CD4-positive, alpha-beta T cell treated with Interleukin-10 for 1 hour (primary cell): ENCODE results near the gene EXOC4.
"Not testable (repeated sequence)": the region's sequence is repeated elsewhere in the genome, so short reads cannot be mapped to it uniquely, and the experiment has no call there.

Experiments used
- DNase-seq: peaks from one replicate; pipeline ENCODE4 v3.0.0-alpha.2; 2020

EXOC4 gene

DNA sequence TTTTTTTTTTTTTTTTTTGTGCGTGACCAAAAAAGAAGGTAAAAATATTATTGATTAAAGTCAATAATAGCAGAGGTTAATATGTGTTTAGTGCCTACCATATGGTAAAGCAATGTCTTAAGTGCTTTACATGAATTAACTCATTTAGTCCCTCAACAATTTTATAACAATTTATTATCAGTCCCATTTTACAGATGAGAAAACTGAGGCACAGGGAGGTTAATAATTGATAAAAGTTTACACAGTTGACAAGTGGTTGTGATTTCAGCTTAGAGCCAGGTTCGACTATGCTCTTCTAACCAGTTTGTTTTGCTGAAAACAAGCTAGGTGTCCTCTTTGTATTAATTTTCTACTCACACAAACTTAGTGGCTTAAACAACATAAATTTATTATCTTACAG is 67.0 kb downstream of the EXOC4 start:
- no peak for DNase-seq

DNA sequence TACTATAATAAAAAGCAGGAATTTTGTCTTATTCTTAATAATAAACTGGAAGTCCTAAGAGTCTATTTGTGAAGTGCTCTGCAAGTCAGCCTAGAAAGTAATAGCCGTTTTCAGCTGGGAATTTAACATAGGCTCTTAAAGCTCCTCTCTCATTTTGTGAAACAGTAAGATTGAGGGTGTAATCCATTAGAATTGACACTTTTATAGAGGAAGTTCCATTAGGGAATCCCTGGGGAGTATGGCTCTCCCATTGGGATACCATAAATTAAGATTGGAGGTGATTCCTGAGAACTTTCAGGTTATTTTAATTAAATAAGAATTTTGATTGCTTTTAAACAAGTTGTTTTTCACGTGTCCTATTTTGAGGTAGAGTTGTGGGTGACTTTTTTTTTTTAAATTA is 68.0 kb downstream of the EXOC4 start:
- DNase-seq = no peak

DNA sequence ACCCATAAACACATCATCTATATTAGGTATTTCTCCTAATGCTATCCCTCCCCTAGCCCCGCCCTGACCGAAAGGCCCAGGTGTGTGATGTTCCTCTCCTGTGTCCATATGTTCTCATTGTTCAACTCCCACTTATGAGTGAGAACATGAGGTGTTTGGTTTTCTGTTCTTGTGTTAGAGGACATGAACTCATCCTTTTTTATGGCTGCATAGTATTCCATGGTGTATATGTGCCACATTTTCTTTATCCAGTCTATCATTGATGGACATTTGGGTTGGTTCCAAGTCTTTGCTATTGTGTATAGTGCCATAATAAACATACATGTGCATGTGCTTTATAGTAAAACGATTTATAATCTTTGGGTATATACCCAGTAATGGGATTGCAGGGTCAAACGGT is 68.5 kb downstream of the EXOC4 start:
- DNase-seq = not testable (repeated sequence)

DNA sequence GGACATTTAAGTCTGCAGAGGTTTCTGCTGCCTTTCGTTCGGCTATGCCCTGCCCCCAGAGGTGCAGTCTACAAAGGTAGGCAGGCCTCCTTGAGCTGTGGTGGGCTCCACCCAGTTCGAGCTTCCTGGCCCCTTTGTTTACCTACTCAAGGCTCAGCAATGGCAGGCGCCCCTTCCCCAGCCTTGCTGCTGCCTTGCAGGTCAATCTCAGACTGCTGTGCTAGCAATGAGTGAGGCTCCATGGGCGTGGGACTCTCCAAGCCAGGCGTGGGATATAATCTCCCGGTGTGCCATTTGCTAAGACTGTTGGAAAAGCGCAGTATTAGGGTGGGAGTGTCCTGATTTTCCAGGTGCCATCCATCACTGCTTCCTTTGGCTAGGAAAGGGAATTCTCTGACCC is 73.9 kb downstream of the EXOC4 start:
- DNase-seq = not testable (repeated sequence)

DNA sequence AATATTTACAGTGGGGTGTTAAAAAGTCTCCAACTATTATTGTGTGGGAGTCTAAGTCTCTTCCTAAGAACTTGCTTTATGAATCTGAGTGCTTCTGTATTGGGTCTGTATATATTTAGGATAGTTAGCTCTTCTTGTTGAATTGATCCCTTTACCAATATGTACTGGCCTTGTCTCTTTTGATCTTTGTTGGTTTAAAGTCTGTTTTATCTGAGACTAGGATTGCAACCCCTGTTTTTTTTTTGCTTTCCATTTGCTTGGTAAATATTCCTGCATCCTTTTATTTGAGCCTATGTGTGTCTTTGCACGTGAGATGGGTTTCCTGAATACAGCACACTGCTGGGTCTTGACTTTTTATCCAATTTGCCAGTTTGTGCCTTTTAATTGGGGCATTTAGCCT is 75.1 kb downstream of the EXOC4 start:
- DNase-seq = not testable (repeated sequence)

DNA sequence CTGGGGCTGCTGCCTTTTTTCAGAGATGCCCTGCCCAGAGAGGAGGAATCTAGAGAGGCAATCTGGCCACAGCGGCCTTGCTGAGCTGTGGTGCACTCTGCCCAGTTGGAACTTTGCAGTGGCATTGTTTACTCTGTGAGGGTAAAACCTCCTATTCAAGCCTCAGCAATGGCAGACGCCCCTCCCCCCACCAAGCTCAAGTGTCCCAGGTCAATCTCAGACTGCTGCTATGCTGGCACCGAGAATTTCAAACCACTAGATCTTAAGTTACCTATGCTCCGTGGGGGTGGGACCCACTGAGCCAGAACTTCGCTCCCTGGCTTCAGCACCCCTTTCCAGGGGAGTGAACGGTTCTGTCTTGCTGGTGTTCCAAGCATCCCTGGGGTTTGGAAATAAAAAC is 77.2 kb downstream of the EXOC4 start:
- DNase-seq = no peak

DNA sequence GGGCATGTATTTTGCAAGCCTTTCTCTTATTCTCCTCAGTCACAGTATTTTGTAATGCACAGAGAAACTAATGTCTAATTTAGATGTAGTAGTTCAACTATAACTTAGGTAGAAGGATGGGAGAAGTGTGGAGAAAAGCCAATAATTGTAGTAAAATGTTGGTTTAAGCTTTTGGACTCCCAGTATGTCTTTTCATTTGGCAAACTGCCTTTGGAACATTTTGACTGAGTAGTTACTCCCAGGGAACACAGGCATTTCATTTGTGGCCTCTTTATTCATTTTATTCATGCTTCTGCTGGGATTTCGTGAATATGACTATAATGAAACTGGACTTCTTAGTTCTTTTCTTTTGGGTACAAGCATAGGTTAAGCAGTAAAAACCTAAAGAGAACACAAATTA is 79.0 kb downstream of the EXOC4 start:
- no peak for DNase-seq

DNA sequence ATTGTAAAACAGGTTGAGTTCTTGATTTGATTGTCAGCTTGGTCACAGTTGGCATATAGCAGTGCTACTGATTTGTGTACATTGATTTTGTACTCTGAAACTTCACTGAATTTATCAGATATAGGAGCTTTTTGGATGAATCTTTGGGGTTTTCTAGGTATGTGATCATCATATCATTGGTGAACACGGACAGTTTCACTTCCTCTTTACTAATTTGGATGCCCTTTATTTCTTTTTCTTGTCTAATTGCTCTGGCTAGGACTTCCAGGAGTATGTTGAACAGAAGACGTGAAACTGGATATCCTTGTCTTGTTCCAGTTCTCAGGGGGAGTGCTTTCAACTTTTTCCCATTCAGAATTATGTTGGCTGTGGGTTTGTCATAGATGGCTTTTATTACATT is 86.9 kb downstream of the EXOC4 start:
- no peak for DNase-seq

DNA sequence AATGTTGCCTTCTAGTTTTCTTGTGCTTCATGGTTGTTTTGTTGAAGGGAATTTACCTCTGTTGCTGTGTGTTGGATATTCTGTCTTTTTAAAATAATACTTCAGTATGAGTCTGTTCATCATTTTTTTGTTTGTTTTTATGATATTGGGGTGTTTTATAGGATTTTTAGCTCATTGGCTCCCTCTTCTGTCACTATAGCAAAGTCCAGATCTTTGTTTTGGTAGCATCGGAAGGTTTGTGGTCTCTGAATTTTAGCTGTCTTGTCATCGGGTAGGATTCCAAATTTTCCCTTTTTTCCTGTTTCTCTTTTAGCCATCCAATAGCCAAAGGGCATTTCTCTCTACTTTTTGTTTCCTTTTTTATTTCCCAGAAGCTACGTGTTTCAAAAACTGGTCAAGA is 91.4 kb downstream of the EXOC4 start:
- DNase-seq = no peak

DNA sequence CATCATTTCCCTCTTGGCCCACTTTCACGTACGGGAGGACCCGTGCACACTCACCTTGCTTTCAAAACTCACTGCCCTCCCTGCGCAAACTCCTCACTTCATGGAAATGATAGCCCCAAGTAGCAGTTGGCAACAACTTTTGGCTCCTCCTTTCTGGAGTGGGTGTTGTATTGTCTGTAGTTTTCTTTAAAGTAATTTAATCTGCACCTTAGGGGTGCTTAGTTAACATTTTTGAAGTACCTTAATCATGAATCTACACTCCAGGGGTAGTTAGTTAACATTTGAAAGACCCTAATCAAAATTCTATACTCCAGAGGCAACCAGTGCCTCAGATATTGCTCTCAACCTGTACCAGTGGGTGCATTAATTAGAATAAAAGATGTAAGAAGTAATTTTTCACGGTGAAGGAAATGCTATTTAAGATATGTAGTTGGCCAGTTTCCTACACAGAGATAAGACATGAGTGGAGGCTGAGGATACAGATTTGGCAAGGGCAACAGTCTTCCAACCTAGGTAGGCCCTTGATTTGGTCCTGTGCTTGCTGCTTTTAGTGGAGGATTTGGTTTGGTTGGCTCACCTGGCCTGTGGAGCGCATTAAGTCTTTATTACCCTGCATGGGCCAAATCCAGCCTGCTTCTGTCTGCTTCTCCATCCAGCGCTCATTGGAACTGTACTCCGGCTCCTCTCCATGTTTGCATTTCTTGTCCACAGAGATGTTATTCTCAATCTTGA is 93.0 kb downstream of the EXOC4 start:
- no peak for DNase-seq

DNA sequence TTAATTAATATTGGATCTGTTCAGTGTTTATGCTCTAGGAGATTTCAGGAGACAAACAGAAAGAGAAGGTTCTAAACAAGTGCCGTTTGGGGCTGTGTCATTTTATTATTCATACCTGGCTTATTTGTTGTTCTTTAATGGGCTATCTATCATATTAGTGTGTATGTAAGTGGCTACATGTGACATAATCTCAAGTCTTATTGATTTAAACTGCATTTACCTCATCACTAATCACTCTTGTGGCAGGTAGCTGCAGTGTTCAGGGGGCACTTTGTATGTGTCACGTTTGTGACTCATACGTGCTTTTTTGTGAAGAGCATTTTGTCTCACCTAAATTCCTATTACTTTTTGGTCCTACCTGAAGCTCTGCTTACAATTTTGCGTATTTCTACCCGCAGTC is 95.4 kb downstream of the EXOC4 start:
- no peak for DNase-seq

DNA sequence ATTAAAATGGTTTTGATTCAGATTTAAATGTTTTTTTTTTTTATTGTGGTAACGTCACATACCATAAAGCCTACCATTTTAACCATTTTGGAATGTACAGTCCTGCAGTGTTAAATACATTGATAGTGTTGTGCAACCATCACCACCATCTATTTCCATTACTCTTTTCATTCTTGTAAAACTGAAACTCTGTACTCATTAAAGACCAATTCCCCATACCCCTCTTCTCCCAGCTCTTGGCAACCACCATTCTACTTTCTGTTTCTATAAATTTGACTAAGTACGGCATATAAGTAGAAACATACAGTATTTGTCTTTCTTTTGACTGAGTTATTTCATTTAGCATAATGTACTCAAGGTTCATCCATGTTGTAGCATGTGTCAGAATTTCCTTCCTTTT is 96.2 kb downstream of the EXOC4 start:
- no peak for DNase-seq

DNA sequence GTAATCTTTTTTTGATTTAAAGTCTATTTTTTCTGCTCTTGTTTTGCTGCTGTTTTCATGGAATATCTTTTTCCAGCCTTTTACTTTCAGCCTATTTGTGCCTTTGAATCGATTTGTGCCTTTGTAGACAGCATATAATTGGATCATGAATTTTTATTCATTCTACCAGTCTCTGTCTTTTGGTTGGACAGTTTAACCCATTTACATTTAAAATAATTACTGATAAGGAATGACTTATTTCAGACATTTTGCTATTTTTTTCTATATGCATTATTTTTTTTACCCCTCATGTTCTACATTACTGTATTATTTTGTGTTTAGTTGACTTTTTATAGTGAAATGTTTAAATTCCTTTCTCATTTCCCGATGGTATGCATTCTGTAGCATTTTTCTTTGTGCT is 99.6 kb downstream of the EXOC4 start:
- DNase-seq = no peak

DNA sequence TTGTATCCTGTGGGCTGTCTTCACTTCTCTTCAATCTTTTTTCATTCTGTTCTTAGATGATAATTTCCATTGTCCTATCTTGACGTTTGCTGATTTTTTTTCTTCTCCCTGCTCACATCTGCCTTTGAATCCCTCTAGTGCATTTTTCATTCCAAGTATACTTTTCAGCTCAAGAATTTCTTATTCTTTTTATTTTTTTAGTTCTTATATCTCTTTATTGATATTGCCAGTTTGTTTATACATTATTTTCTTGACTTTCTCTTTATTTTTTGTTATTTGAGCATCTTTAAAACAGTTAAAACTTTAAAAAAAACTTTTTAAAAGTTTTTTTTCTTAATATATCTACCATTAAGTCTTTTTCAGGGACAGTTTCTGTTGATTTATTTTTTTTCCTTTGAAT is 100.9 kb downstream of the EXOC4 start:
- no peak for DNase-seq

DNA sequence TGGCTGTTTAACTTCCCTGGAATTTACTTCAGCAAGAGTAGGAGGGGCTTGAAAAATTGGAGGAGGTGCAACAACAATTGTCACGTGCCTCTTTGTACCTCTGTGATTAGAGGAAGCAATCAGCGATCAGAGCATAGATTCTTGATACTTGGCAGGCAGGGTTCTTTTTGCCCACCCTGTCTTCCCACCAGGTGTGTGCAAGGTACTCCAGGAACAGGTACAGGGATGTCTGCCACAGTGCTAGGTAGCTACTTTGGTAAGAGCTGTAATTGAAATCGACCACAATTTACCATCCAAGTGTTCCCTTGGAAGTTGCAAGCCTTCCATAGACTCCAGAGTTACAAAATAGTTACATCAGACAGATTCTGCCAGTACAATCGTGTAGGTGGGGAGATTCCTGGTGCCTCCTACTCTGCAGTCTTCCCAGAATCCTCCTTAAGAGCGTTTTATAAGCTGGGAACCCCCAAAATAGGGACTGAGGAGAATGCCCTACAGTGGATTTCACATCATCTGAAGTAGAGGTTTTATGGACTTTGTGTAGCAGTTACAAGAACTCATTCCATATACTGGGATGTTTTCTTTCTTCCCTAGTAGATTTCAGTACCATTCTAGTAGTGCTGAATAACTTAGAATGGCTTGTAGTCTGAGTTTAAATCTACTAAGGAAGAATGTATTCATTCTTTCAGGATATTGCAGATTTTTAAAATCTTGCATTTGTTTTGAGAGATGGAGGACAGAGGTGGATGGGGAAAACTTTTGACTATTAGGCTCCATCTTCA is 101.9 kb downstream of the EXOC4 start:
- no peak for DNase-seq

DNA sequence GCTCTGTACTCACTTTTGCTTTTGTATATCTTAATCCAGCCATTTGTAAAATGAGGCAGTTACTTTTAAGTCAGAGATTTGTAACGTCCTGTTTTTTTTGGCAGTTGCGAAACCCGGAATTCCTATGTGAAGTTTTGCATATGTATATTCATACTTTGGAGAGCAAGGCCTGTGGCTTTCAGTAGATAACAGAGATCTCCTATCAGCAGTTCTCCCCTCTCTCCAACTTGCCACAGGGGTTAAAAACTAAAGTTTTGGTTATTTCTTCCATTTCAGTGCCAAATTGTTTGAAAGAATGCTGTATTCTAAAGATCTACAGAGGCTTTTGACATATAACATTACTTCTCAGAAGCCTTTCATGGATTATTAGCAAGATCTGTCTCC is 102.4 kb downstream of the EXOC4 start:
- DNase-seq = no peak

DNA sequence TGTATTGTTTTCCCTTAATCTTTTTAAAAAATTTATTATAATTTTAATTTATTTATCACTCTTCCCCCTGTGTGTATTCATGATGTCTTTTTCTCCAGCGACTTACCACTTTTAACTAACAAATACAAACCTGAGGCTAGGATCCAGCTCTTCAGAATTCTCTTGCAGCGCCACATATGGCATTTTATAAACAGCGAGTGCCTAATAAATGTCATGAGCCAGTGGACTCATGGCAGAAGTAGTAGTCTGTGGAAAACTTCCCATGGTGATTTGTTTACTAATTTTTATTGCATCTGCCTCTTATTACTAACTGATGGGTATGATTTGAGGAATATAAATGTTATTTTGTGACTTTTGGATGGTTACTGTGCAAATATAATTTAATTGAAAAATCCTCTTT is 102.9 kb downstream of the EXOC4 start:
- no peak for DNase-seq

DNA sequence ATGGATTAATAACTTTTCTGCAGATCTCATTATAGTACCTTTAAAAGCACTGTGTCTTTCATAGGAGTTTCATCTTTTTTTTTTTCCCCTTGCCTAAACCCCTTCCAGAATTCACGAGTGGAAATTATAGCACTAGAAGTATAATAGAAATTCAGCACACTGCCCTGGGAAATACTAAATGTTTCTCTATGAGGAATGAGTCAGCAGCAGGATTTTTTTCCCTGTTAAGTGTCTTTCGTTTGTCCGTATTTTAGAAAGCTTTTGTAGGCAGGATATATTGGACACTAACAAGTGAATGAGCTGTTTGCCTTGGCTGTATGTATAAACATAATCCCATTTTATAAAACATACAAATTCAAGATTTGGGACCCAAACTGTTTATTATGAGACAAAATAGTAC is 105.8 kb downstream of the EXOC4 start:
- DNase-seq = no peak

DNA sequence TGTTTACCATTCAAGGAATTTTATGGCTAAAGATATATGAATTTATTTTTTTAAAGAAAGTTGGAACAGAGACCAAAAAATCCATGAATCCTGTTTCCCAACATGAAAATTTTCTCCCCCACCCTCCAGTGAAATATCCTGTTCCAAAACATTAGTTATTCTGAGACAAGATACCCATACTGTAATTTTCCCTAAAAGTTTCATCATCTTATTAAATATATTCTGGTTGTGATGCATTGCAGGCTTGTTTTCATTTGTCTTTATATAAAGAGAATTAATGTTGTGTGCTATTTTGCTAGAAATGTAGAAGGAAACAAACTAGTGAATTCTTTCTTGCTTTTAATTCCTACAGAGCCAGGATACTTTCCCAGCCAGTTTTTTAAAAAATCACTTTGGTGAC is 106.6 kb downstream of the EXOC4 start:
- DNase-seq = no peak

DNA sequence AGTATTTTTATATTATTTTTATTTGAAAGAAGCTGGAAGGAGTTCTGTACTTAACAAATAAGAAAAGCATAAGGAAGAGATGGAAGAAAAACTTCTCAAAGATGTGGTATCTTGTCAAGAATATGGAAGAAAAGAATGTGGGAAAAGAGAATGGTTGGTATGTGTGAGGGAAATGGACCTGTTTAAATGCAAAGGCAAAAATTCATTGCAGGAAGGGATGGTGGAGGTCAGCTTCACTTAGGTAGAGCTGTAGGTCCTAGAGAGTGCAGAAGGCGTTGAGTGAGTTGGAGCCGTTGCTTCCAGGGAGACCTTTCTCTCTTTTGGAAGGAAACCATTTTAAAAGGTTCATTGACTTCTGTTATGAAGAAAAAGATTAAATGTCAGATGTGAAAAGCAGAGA is 107.3 kb downstream of the EXOC4 start:
- no peak for DNase-seq

DNA sequence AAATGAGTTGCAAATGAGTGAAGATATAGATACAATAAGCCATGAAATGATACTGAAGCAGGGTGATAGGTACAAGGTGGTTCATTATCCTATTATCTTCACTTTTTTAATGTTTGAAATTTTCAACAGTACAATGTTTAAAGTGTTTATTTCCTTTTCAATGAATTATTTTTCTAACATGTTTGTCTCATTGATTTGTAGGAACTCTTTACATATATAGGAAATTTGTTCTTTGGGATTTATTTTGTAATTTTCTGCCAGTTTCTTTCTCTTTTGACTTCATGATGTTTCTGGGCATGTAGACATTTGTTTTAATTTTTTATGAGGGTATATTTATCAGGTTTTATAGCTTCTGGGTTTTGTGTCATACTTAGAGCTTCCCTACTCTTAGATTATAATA is 108.9 kb downstream of the EXOC4 start:
- no peak for DNase-seq

DNA sequence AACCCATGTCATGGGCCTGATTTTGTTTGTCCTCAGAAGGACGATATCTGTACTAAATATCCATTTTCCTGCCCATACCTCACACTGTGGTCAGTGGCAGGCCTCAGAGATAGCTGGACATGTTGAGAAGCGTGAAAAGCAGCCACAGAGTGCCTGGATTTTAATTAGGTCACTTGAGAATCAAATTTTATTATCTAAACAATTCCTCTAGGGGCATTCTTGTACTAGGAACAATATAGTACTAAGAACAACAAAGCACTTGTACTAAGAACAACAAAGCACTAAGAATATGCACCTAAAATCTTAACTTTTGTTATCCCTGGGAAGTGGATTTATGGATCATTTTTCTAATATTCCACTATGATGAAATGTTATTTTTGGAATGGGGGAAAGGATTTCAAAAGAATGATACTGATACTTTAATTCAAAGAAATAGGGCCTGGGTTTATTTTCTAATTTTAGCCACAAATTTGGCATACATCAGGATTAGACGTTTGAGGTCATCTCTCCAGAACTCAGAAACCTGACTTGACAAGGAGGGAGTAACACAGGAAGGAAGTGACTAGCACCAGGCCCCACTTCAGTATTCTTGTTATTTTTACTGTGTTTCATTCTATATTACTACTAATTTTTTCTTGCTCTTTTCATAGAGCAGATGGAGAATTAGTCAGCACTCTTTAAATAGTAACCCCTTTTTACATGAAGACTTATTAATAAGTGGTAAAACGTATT is 112.2 kb downstream of the EXOC4 start:
- DNase-seq = peak; percentile 6

DNA sequence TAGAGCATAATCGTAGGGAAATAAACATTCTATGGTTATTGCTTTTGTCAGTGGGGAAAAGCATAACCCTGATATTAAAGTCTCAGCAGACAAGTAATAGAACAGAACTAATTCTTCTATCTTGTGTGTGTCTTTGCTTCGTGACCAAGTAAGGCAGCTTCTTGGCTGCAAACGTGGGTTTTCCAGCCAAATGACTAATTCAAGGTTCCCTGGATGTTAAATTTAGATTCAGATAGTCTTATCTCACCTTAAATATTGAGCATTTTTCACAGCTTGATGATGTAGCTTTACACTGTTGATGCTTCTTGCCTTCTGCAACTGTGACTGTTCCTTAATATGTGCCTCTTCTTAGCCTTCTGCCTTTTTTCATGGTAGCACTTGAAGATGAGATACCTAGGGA is 113.0 kb downstream of the EXOC4 start:
- no peak for DNase-seq

DNA sequence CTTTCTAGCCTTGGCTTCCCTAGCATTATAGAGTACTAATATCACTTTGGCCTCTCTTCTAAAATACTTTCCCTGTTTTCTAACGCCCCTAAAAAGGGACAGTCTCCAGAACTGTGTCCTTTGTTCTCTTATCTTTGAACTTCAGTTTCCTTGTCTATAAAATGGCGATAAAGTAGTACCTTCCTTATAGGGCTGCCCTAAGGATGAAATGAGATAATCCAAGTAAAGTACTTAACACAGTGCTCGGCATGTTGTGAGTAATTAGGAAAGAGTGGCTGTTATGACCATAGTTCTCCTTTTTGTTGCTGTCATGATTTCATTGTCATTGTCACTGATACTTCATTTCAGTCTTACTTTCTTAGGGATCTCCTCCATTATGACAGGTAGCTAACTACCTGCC is 114.7 kb downstream of the EXOC4 start:
- no peak for DNase-seq
